ENCODE results near the gene HLA-DQB2. TPM values are rescaled to one million over a fixed set of nuclear protein-coding genes. Genes with fewer than 3 reads are reported as not detected.
"Not testable (repeated sequence)": the region's sequence is repeated elsewhere in the genome, so short reads cannot be mapped to it uniquely, and the experiment has no call there.

The HLA-DQB2 gene
- total RNA-seq, 1 donor from 2014 or later = 4.7 TPM

DNA sequence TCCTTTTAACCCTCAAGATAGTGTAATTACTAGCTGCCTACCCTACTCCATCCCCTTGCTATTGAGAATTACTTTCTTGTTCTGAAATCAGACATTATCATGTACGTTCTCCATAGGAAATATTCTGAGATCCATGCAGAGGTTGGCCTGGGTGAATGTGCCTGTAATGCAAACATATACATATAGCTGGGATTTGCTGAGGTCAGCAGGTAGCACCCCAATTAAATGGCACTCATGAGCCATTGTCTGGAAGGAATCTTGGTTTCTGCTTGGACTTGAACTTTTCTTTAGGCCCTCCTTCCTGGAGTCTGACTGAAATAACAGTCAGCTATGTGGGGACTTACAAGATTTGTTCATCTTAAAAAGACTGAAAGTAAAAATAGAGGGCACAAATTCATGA is 3.7 kb downstream of the HLA-DQB2 start:
- Histone ChIP-seq H3K9me3 (no peaks in the 10 kb centered on the region), H3K27me3 (no peaks in the 10 kb centered on the region), H3K4me3 (no peak overlapping the region), H3K36me3 (no peaks in the 10 kb centered on the region), H3K4me1 (no peaks in the 10 kb centered on the region), H3K27ac (no peak overlapping the region)
- intact Hi-C loops (cut with DNase I) = no loop called here
- no peak for DNase-seq (ENCODE audit: extremely low spot score in 2 of 2)
- TF ChIP-seq POLR2A (IDR thresholded peaks at IDR 0.05) (no peak), POLR2AphosphoS5 (IDR thresholded peaks at IDR 0.05; ENCODE audit: insufficient read depth in 1 of 2, low read depth in 1 of 2) (no peak)
- TF ChIP-seq, protein P1, sequence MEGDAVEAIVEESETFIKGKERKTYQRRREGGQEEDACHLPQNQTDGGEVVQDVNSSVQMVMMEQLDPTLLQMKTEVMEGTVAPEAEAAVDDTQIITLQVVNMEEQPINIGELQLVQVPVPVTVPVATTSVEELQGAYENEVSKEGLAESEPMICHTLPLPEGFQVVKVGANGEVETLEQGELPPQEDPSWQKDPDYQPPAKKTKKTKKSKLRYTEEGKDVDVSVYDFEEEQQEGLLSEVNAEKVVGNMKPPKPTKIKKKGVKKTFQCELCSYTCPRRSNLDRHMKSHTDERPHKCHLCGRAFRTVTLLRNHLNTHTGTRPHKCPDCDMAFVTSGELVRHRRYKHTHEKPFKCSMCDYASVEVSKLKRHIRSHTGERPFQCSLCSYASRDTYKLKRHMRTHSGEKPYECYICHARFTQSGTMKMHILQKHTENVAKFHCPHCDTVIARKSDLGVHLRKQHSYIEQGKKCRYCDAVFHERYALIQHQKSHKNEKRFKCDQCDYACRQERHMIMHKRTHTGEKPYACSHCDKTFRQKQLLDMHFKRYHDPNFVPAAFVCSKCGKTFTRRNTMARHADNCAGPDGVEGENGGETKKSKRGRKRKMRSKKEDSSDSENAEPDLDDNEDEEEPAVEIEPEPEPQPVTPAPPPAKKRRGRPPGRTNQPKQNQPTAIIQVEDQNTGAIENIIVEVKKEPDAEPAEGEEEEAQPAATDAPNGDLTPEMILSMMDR (IDR thresholded peaks at IDR 0.05) = no peak

GRCh38 chr6:32752580-32752979 is 10.8 kb downstream of the HLA-DQB2 start:
- Histone ChIP-seq H3K27ac (no peak overlapping the region), H3K27me3 (no peaks in the 10 kb centered on the region), H3K4me3 (no peak overlapping the region), H3K36me3 (no peaks in the 10 kb centered on the region), H3K9me3 (no peaks in the 10 kb centered on the region), H3K4me1 (no peaks in the 10 kb centered on the region)
- intact Hi-C loops (cut with DNase I) = no loop called here
- TF ChIP-seq, protein P1 (IDR thresholded peaks at IDR 0.05) = no peak
- TF ChIP-seq POLR2AphosphoS5 (IDR thresholded peaks at IDR 0.05; ENCODE audit: insufficient read depth in 1 of 2, low read depth in 1 of 2) (no peak), POLR2A (IDR thresholded peaks at IDR 0.05) (no peak)
- no peak for DNase-seq (ENCODE audit: extremely low spot score in 2 of 2)

GRCh38 chr6:32745649-32746048 is 17.7 kb downstream of the HLA-DQB2 start:
- H3K4me1 ChIP-seq; H3K4me3 ChIP-seq; H3K27ac ChIP-seq; DNase-seq (ENCODE audit: extremely low spot score in 2 of 2); intact Hi-C loops (cut with DNase I); H3K27me3 ChIP-seq; H3K9me3 ChIP-seq; H3K36me3 ChIP-seq: not testable (repeated sequence)

DNA sequence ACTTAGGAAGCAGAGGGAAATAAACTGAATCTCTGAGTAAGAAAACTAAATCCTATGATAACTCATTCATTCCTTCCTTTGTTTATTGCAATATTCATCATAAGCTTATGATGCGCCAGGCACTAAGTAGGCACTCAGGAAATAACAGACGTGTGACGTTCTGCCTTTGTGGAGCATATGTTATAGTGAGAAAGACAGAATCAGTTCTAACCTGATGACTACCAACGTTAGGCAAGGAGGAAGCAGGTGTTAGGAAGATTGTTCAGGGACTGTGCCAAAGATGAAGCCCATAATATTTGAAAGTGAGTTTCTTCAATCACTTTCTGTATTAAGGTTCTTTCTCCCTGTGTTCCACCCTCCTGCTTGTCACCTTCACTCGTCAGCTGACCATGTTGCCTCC is 18.6 kb downstream of the HLA-DQB2 start:
- Histone ChIP-seq H3K4me3 (no peak overlapping the region), H3K27ac (no peak overlapping the region), H3K4me1 (no peaks in the 10 kb centered on the region), H3K9me3 (no peaks in the 10 kb centered on the region), H3K27me3 (no peaks in the 10 kb centered on the region), H3K36me3 (no peaks in the 10 kb centered on the region)
- TF ChIP-seq, protein P1 (IDR thresholded peaks at IDR 0.05) = no peak
- TF ChIP-seq POLR2A (IDR thresholded peaks at IDR 0.05) (no peak), POLR2AphosphoS5 (IDR thresholded peaks at IDR 0.05; ENCODE audit: insufficient read depth in 1 of 2, low read depth in 1 of 2) (no peak)
- no peak for DNase-seq (ENCODE audit: extremely low spot score in 2 of 2)
- intact Hi-C loops (cut with DNase I) = no loop called here

DNA sequence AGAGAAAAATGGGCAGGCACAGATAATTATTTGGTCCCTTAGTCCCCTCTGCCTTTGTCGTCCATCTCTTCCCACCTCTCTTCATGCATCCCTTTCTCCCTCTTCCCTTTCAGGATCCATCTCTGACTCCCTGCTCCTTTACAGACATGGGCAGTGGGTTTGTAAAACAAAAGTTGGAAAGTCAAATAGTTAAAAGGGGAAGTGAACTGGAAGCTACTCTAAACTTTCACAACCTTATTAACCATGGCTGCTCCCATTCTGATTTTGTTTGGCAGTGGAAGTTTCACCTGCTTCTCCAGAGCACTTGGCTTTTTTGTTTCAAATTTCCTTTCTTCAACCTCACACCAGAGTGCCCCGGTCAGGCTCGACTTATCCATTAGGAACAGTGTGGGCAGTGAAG is 21.0 kb downstream of the HLA-DQB2 start:
- H3K4me1 ChIP-seq = no peaks in the 10 kb centered on the region
- intact Hi-C loops (cut with DNase I) = no loop called here
- H3K9me3 ChIP-seq = no peaks in the 10 kb centered on the region
- TF ChIP-seq POLR2A (IDR thresholded peaks at IDR 0.05) = no peak
- TF ChIP-seq, protein P1 (IDR thresholded peaks at IDR 0.05) = no peak
- H3K4me3 ChIP-seq = no peak overlapping the region
- H3K27me3 ChIP-seq = no peaks in the 10 kb centered on the region
- no peak overlapping the region for H3K27ac ChIP-seq
- no peak for DNase-seq (ENCODE audit: extremely low spot score in 2 of 2)
- H3K36me3 ChIP-seq = no peaks in the 10 kb centered on the region

All from vagina (tissue), 2 donors.